Lower leg skin (tissue), 4 donors: ENCODE data around the gene IL1RAPL1. TPM values are rescaled to one million over a fixed set of nuclear protein-coding genes. Genes with fewer than 3 reads are reported as not detected.
"Not testable (repeated sequence)": the region's sequence is repeated elsewhere in the genome, so short reads cannot be mapped to it uniquely, and the experiment has no call there.

ENCODE experiments used
- DNase-seq, 2 donors: peaks; one replicate each; pipeline ENCODE4 v3.0.0-alpha.2; 2019; ENCODE audit warnings: low spot score in 2 of 2
- H3K4me3 ChIP-seq: fragments of 200-600 bp; sonication (generic); 2 replicates; pipeline ENCODE4 v1.5.1; 2017; ENCODE audit warnings: mild to moderate bottlenecking, low read depth; ENCODE audit not compliant: poor library complexity, severe bottlenecking
- POLR2A ChIP-seq, 2 donors: fragments of 450-650 bp; IDR thresholded peaks; one replicate each; pipeline ENCODE4 v1.6.1; 2016 to 2017; ENCODE audit warnings: antibody characterized with exemption in 2 of 2, mild to moderate bottlenecking in 1 of 2, moderate library complexity in 1 of 2
- WGBS, 2 donors: methylation state at CpG; one replicate each; pipeline ENCODE4 v1.1.5; 2018; 5-methylcytosine and 5-hydroxymethylcytosine counted together
- intact Hi-C: fragments of 100-400 bp; cut with DNase I; formaldehyde crosslinking; loops from one replicate; pipeline ENCODE4 v1.15.0; 2023; ENCODE audit warnings: low total_unique reads
- total RNA-seq, 4 donors: library from RNA; depleted of rRNA; stranded (reverse); fragments of >200 nt; gene quantifications; one replicate each; pipeline ENCODE4 v1.1.0, GENCODE V29; 2016
- TF ChIP-seq, protein P1 (sequence below), 3 donors: fragments of 450-650 bp; IDR thresholded peaks; one replicate each; pipeline ENCODE4 v1.5.1; 2016; ENCODE audit warnings: antibody characterized with exemption in 3 of 3, mild to moderate bottlenecking in 3 of 3, moderate library complexity in 2 of 3

IL1RAPL1 gene
- total RNA-seq, 4 donors from 2014 or later = 0.07 to 1.8 (median 0.10) TPM; not detected in 1

DNA sequence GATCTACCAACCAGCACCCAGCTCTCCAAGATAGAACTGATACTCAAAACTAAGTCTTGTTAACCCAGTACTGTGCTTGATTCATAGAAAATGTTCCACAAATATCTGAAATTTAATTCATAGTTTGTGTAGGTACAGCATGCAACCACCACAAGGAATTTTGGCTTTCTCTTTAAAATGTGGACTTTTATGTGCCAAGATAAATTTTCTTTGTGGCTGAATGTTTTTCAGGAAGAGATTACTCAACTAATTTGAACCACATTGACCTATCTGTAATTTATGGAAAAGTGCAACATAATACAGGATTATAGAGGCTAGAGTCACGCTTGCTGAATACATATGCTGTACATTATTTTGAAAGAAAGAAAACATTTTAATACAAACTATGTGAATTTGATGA is 730.8 kb downstream of the IL1RAPL1 start:
- TF ChIP-seq POLR2A (IDR thresholded peaks at IDR 0.05) = no peak
- TF ChIP-seq, protein P1, sequence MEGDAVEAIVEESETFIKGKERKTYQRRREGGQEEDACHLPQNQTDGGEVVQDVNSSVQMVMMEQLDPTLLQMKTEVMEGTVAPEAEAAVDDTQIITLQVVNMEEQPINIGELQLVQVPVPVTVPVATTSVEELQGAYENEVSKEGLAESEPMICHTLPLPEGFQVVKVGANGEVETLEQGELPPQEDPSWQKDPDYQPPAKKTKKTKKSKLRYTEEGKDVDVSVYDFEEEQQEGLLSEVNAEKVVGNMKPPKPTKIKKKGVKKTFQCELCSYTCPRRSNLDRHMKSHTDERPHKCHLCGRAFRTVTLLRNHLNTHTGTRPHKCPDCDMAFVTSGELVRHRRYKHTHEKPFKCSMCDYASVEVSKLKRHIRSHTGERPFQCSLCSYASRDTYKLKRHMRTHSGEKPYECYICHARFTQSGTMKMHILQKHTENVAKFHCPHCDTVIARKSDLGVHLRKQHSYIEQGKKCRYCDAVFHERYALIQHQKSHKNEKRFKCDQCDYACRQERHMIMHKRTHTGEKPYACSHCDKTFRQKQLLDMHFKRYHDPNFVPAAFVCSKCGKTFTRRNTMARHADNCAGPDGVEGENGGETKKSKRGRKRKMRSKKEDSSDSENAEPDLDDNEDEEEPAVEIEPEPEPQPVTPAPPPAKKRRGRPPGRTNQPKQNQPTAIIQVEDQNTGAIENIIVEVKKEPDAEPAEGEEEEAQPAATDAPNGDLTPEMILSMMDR (IDR thresholded peaks at IDR 0.05) = no peak
- intact Hi-C loops = no loop called here
- no peak for DNase-seq
- 54 to 66% methylated on average over 1 of the region's 1 CpG for WGBS, 2 donors
- no peak overlapping the region for H3K4me3 ChIP-seq

DNA sequence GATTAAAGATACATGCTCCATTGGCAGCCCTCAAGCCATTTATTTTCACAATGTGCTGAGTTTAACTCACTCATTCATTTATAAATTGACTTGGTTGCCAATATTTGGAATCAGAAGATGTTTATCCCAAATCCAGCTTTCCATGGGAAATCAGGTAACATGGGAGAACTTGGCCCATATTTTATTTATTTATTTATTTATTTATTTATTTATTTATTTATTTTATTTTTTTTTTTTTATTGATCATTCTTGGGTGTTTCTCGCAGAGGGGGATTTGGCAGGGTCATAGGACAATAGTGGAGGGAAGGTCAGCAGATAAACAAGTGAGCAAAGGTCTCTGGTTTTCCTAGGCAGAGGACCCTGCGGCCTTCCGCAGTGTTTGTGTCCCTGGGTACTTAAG is 745.2 kb downstream of the IL1RAPL1 start:
- H3K4me3 ChIP-seq, DNase-seq, intact Hi-C loops: not testable (repeated sequence)
- 92 to 100% methylated on average over 3 of the region's 3 CpGs for WGBS, 2 donors

DNA sequence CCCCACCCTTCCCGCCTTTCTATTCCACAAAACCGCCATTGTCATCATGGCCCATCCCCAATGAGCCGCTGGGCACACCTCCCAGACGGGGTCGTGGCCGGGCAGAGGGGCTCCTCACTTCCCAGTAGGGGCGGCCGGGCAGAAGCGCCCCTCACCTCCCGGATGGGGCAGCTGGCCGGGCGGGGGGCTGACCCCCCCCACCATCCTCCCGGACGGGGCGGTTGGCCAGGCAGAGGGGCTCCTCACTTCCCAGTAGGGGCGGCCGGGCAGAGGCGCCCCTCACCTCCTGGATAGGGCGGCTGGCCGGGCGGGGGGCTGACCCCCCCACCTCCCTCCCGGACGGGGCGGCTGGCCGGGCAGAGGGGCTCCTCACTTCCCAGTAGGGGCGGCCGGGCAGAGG is 745.8 kb downstream of the IL1RAPL1 start:
- DNase-seq, H3K4me3 ChIP-seq, intact Hi-C loops: not testable (repeated sequence)
- WGBS, 2 donors = 96% methylated on average over 9 of the region's 27 CpGs; no CpG with 5 or more reads in 1 of the 2 donors

DNA sequence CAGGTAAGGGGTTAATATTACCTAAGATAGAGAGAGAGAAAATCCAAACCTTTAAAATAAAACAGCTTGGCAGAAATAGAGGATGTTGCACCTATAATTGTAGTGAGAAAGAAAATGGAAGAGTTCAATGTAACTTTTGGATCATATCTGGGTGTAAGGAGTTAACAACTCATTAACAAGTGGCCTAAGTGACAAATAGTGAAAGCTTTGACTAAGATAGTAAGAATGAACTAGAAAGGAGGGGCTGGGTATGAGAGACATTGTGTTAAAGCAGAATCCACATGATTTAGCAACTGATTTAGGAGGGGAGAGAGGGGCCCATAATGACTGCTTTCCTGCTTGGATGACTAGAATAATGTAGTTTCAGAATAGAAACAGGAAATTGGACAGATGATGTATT is 761.0 kb downstream of the IL1RAPL1 start:
- TF ChIP-seq, protein P1 (IDR thresholded peaks at IDR 0.05) = no peak
- no peak for TF ChIP-seq POLR2A (IDR thresholded peaks at IDR 0.05)
- no peak for DNase-seq
- no peak overlapping the region for H3K4me3 ChIP-seq
- intact Hi-C loops = no loop called here

DNA sequence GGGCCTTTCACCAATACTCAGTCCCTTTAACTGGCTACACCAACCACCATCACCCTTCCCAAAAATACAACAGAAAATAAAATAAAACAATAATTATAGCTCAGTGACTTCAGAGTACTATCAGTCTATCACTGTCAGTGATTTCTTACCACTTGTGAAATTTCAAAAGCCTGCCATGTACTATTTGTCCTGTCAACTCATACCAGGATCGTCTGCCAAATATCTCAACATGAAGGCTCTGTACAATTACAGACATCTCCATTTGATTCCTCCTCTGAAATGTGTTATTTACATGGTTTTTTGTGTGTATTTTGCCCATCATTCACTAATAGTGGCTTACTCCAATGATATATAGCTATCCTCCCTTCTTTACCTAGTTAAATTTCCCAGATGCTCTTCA is 772.0 kb downstream of the IL1RAPL1 start:
- DNase-seq = no peak
- 70 to 83% methylated on average over 1 of the region's 1 CpG for WGBS, 2 donors
- intact Hi-C loops = loop anchor here (5.0 kb wide), 1 partner anchor 1653 kb away; no protein-coding TSS in a partner anchor
- H3K4me3 ChIP-seq = no peak overlapping the region
- TF ChIP-seq, protein P1 (IDR thresholded peaks at IDR 0.05) = no peak
- TF ChIP-seq POLR2A (IDR thresholded peaks at IDR 0.05) = no peak

DNA sequence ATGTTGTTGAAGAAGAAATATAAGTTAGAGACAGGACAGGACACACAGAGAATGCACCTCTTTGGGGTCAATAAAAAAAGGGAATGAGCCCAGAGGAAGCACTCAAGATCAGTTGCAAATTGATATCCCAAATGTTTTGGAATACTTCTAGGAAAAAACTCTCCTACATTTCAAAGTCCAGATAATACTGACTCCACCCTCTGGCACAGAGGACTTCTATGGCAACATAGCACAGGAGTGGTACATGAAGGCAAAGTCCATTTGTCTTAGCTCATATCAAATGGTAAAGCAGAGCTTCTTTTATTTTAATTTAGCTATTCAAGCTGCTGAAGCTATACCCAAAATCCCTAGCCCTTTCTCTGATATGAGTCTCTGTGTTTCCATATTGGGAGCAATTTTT is 787.5 kb downstream of the IL1RAPL1 start:
- H3K4me3 ChIP-seq, intact Hi-C loops, DNase-seq: not testable (repeated sequence)

DNA sequence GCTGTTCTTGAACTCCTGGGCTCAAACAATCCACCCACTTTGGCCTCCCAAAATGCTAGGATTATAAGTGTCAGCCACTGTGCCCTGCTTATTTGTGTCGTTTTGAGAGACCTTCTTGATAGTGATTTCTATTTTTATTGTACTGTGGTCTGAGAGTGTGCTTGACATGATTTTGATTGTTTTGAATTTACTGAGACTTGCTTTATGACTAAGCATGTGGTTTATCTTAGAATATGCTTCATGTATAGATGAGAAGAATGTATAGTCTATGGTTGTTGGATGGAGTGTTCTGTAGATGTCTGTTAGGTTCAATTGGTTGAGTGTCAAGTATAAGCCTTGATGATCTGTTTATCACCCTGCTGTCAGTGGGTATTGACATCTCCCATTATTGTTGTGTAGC is 789.3 kb downstream of the IL1RAPL1 start:
- 56 to 92% methylated on average over 1 of the region's 1 CpG for WGBS, 2 donors
- no peak for DNase-seq
- intact Hi-C loops = no loop called here
- no peak overlapping the region for H3K4me3 ChIP-seq
- TF ChIP-seq POLR2A (IDR thresholded peaks at IDR 0.05) = no peak
- TF ChIP-seq, protein P1 (IDR thresholded peaks at IDR 0.05) = no peak
